HUES64 (cell line): ENCODE results near the gene SQSTM1.

Source experiments
- H3K27ac ChIP-seq: 2 replicates; pipeline ENCODE4 v1.7.0; 2013; ENCODE audit warnings: low read depth, low read length, inconsistent platforms
- H3K27me3 ChIP-seq: 2 replicates; pipeline ENCODE4 v1.6.1; 2013; ENCODE audit warnings: mild to moderate bottlenecking, low read length; ENCODE audit not compliant: insufficient read depth
- H3K36me3 ChIP-seq: 2 replicates; pipeline ENCODE4 v1.6.1; 2013; ENCODE audit warnings: mild to moderate bottlenecking, low read length; ENCODE audit not compliant: insufficient read depth
- H3K4me1 ChIP-seq: 2 replicates; pipeline ENCODE4 v1.6.1; 2013; ENCODE audit warnings: mild to moderate bottlenecking, low read length, moderate library complexity; ENCODE audit not compliant: insufficient read depth
- H3K4me3 ChIP-seq: 2 replicates; pipeline ENCODE4 v1.5.1; 2013; ENCODE audit warnings: mild to moderate bottlenecking, low read length, moderate library complexity
- H3K9ac ChIP-seq: 2 replicates; pipeline ENCODE4 v1.6.1; 2013; ENCODE audit warnings: mild to moderate bottlenecking, low read depth, low read length
- H3K9me3 ChIP-seq: 2 replicates; pipeline ENCODE4 v1.6.1; 2013; ENCODE audit warnings: low read depth, low read length; ENCODE audit not compliant: insufficient read depth
- WGBS: fragments of 150-250, 120-280 bp; methylation state at CpG from one replicate; pipeline ENCODE4 v1.1.7; 2013; ENCODE audit warnings: missing lambda C conversion rate; 5-methylcytosine and 5-hydroxymethylcytosine counted together

The SQSTM1 gene

DNA sequence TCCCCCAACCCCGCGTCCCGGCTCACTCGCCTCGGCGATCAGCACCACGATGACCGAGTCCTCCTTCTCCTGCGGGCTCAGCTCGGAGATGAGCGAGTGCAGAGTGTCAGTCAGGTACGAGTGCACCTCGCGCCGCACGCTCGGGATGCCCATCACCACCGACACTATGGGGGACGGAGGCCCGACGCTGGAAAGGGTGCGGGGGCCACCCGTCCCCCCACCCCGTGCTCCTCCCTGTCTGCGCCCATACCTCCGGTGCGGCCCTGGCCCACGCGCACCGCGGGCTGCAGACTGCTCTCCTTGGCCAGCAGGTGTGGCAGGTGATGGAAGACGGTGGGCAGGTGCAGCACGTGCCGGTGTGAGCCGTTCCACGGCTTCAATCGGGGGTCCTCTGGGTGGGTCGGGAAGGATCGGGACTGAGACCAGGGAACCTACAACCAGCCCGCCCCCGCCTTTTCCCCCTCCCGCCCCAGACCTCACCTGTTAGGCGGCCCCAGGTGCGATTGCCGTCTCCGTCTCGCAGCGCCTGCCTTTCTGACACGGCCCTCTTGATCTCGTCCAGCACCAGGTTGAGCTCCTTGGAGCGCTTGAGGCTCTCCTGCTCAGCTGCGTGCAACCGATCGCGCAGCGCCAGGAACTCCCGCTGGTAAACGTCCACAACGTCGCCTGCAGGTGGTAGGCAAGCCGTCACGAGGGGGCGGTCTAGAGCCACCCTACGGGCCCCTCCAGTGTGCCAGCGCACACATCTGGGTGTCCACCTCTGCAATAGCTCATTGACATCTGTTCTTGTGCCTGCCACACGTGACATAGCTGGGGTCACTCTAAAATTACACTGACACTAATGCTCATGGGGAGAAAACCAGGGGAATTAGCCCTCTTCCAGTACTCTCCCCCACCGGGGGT, 19.1 kb upstream of the SQSTM1 start:
- Histone ChIP-seq H3K27ac (no peak overlapping the region), H3K36me3 (peaks cover 24% of the 10 kb centered on the region), H3K4me1 (peaks cover 7% of the 10 kb centered on the region; the same call in 1 of the 2 replicates), H3K9ac (no peak overlapping the region), H3K9me3 (no peaks in the 10 kb centered on the region), H3K4me3 (no peak overlapping the region), H3K27me3 (no peaks in the 10 kb centered on the region; the same call in 1 of the 2 replicates)
- 74% methylated on average over 67 of the region's 67 CpGs for WGBS

DNA sequence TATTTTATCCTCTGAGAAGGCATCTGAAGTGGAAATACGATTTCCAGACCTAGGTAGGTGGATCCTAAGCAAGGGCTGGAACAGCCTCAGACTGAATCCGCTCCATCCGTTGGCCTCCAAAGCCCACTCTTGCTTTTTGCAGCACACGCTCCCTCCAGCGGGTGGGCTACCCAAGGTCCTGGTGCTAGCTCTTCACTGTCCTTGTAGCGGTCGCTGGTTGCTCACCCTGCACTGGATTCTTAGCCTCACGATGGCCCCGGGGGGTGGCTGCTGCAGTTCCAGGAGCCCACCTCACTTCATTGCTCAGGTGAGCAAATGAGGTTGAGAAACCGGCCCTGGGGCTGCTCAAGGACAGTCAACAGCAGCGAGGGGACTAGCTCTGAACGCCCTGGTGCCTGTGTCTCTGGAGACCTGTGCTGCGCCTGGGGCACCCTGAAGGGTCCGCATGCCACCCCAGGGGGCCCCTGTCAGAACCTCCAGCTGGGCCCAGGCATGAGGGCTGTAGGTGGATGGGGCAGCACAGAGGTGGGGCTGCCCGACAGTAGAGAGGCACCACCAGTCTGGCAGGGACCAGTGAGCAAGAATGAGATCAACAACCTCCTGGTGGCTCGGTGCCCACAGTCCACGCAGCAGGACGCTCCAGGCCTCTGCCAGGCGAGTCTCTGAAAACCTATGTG, 18.4 kb upstream of the SQSTM1 start:
- Histone ChIP-seq H3K9ac (no peak overlapping the region), H3K9me3 (no peaks in the 10 kb centered on the region), H3K27me3 (no peaks in the 10 kb centered on the region; the same call in 1 of the 2 replicates), H3K27ac (no peak overlapping the region), H3K4me3 (no peak overlapping the region), H3K36me3 (peaks cover 24% of the 10 kb centered on the region), H3K4me1 (peaks cover 7% of the 10 kb centered on the region; the same call in 1 of the 2 replicates)
- 91% methylated on average over 19 of the region's 19 CpGs for WGBS

DNA sequence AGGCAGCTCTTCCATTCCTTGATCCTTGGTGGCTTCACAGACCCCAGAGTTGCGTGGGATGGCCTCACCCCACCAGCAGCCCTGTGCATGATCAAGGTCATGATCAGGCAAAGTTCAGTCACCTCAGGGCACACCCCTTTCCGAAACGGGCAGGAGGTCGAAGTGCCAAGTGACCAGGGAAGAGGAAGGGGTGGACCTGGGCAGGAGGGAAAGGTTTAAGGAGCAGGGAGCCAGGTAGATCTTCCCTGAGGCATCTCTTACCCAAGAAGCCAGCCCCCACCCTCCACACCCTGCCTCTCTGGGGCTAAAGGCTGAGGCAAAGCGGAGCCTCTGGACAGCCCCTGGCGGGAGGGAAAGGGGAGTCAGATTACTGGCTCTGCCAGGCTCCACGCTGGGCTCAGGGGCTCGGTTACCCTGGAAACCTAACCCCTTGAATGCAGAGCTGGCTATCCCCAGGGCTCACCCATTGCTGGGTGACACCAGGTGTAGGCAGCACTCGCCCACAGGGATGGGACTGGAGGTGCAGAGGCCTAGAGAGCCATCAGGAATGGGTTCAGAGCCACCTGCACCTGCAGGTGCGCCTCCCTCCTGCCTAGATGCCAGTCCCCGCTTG, 17.6 kb upstream of the SQSTM1 start:
- H3K4me3 ChIP-seq, result no peak overlapping the region
- no peaks in the 10 kb centered on the region for H3K9me3 ChIP-seq
- H3K9ac ChIP-seq, result no peak overlapping the region
- H3K27me3 ChIP-seq, result no peaks in the 10 kb centered on the region; the same call in 1 of the 2 replicates
- H3K36me3 ChIP-seq, result peaks cover 20% of the 10 kb centered on the region
- WGBS, result 69% methylated on average over 11 of the region's 11 CpGs
- peaks cover 7% of the 10 kb centered on the region; the same call in 1 of the 2 replicates for H3K4me1 ChIP-seq
- no peak overlapping the region for H3K27ac ChIP-seq

- 82% methylated on average over 18 of the region's 18 CpGs for WGBS
- Histone ChIP-seq H3K4me1 (peaks cover 7% of the 10 kb centered on the region; the same call in 1 of the 2 replicates), H3K9ac (no peak overlapping the region)
Observed at GRCh38 chr5:179803651-179804554, 16.8 kb upstream of the SQSTM1 start.

DNA sequence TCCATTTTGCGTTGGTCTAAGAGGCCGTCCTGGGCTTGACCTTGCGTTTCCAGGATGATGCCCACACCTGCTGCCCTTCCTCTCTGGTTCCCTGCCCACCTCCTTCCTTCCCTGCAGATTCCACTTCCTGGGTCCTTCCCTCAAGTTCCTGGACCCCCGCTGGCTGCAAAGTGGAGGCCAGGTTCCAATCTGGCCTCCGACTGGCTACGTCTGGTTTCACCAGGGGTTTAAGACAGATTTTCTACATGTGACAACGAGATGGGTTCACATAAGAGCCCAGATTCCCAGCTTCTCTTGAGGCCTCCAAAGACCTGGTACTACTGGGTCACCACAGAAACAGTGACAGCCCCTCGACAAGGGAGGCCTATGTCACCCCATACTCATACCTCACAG, 16.2 kb upstream of the SQSTM1 start:
- WGBS, result 93% methylated on average over 8 of the region's 8 CpGs
- Histone ChIP-seq H3K27me3 (no peaks in the 10 kb centered on the region; the same call in 1 of the 2 replicates), H3K4me3 (no peak overlapping the region), H3K27ac (no peak overlapping the region), H3K4me1 (peaks cover 7% of the 10 kb centered on the region; the same call in 1 of the 2 replicates), H3K9me3 (no peaks in the 10 kb centered on the region), H3K36me3 (peaks cover 5% of the 10 kb centered on the region), H3K9ac (no peak overlapping the region)

More at GRCh38 chr5:179803651-179804554, 16.8 kb upstream of the SQSTM1 start:
- no peaks in the 10 kb centered on the region; the same call in 1 of the 2 replicates for H3K27me3 ChIP-seq
- no peak overlapping the region for H3K4me3 ChIP-seq
- no peak overlapping the region for H3K27ac ChIP-seq
- peaks cover 11% of the 10 kb centered on the region for H3K36me3 ChIP-seq
- no peaks in the 10 kb centered on the region for H3K9me3 ChIP-seq

DNA sequence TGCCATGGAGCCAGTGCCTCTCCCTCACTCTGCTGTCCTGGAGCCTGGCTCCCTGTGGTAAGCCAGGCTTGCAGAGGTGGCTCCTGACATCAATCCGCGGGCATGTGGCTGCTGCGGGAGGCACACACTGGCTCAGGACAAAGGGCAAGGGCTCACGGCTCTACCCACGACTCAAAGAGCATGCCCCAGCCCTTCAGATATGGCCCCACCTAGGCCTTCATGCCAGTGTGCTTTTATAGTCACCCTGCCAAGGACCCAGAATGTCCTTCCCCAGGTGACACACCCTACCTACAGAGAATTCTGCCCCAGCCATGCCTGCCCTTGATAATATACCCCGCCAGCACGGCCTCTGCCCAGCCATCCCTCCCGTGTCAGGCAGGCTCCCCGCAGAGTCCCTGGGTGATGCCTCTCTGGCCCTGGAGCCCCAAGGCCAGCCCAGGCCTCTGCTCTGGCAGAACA, 15.6 kb upstream of the SQSTM1 start:
- 78% methylated on average over 9 of the region's 9 CpGs for WGBS
- H3K4me1 ChIP-seq, result peaks cover 7% of the 10 kb centered on the region; the same call in 1 of the 2 replicates
- no peaks in the 10 kb centered on the region; the same call in 1 of the 2 replicates for H3K27me3 ChIP-seq
- no peaks in the 10 kb centered on the region for H3K36me3 ChIP-seq
- H3K4me3 ChIP-seq, result peak overlapping the region; percentile 82
- peak overlapping the region; percentile 73 for H3K9ac ChIP-seq
- no peaks in the 10 kb centered on the region for H3K9me3 ChIP-seq
- no peak overlapping the region for H3K27ac ChIP-seq

DNA sequence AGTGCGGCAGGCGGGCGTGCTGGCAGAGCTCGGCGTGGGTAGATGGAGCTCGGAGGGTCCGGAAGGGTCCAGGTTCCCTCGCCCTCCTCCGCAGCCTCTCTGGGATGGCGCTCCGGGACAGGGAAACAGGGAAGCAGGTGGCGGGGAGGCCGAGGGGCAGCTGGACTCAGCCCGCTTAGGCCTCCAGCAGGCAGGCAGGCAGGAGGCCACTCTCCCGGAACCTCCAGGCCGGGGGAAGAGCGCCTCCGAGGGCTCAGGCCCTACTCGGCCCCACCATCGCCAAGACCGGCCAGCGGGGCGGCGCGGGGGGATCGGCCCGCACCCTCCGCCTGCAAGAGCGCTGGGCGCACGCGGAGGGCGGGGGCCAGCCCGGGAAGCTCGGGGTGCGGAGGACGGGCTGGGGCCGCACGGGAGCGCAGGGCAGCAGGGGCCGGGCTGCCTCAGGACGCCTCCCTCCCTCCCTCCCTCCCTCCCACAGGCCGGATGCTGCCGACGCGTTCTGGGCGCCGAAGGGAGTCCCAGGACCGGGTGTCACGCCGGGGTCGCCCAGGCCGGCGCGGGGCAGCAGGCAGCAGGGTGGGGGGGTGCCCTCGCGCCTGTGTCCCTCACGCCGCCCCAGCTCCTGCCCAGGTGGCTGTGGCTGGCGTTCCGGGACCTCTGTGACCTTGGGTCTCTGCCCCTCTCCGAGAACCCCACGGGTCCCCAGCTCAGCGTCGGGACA, 15.0 kb upstream of the SQSTM1 start:
- H3K36me3 ChIP-seq, result no peaks in the 10 kb centered on the region
- no peaks in the 10 kb centered on the region; the same call in 1 of the 2 replicates for H3K27me3 ChIP-seq
- H3K4me1 ChIP-seq, result peaks cover 7% of the 10 kb centered on the region; the same call in 1 of the 2 replicates
- H3K4me3 ChIP-seq, result peak overlapping the region; percentile 82
- no peak overlapping the region for H3K27ac ChIP-seq
- peak overlapping the region; percentile 73 for H3K9ac ChIP-seq
- H3K9me3 ChIP-seq, result no peaks in the 10 kb centered on the region
- WGBS, result 7% methylated on average over 65 of the region's 65 CpGs

- Histone ChIP-seq H3K9ac (peak within 1 kb of the TSS; percentile 73), H3K9me3 (no peaks in the 10 kb centered on the region), H3K4me1 (peaks cover 7% of the 10 kb centered on the region; the same call in 1 of the 2 replicates), H3K4me3 (peak within 1 kb of the TSS; percentile 82), H3K36me3 (0 out of 2 replicates have a peak, but pooled peaks cover under 1% of the 10 kb centered on the region), H3K27ac (peak within 1 kb of the TSS; percentile 60; the same call in 1 of the 2 replicates), H3K27me3 (no peaks in the 10 kb centered on the region; the same call in 1 of the 2 replicates)
- WGBS, result under 1% methylated on average over 108 of the region's 108 CpGs
Observed at GRCh38 chr5:179806250-179807048, 14.3 kb upstream of the SQSTM1 start, which contains the start of gene MGAT4B. MGAT4B (minus strand) TSS chr5:179806866; CDS start chr5:179806583, 283 bp downstream.
